Panc1 (cell line): ENCODE measurements around the gene CLEC20A.

Experiments used
- CTCF ChIP-seq: fragments of 450-650 bp; IDR thresholded peaks from 2 replicates; pipeline ENCODE4 v1.5.1; 2017; ENCODE audit warnings: mild to moderate bottlenecking
- POLR2AphosphoS5 ChIP-seq: IDR thresholded peaks from 2 replicates; pipeline ENCODE4 v1.6.1; 2012; ENCODE audit warnings: mild to moderate bottlenecking, low read depth, low read length, moderate library complexity

GRCh38 chr1:178502330-178502714 lies 5.6 kb upstream of the CLEC20A start:
- no peak for TF ChIP-seq POLR2AphosphoS5
- no peak for TF ChIP-seq CTCF
